ENCODE results near the gene ELL.

DNA sequence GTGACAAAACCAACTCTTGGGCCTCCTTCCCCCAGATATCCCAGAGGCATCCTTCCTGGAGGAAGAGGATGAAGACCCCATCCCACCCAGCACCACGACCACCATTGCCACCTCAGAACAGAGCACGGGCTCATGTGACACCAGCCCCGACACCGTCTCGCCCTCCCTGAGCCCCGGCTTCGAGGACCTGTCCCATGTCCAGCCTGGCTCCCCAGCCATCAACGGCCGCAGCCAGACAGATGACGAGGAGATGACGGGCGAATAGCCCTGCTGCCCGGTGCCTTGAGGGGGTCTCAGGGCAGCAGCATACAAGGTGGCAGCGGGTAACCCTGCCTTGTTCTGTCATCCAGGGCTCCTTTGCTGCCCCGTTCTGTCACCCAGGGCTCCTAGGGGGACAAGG lies 46.5 kb upstream of the ELL start:
- TF ChIP-seq REST (IDR thresholded peaks at IDR 0.05; ENCODE audit: borderline replicate concordance) (no peak), REST (CRISPR knock-in tag; IDR thresholded peaks at IDR 0.05; ENCODE audit: low read depth) (no peak), ZNF274 (IDR thresholded peaks at IDR 0.05; ENCODE audit: borderline replicate concordance, low read depth, low read length) (no peak), ETS1 (conservative IDR thresholded peaks at IDR 0.05; ENCODE audit: control insufficient read depth, low read depth, low read length) (no peak), TBL1XR1 (IDR thresholded peaks at IDR 0.05; ENCODE audit: low read length in 2 of 2) (no peak), SRSF3 (IDR thresholded peaks at IDR 0.05; ENCODE audit: insufficient read depth, low read length) (no peak)
- TF ChIP-seq, protein P1, sequence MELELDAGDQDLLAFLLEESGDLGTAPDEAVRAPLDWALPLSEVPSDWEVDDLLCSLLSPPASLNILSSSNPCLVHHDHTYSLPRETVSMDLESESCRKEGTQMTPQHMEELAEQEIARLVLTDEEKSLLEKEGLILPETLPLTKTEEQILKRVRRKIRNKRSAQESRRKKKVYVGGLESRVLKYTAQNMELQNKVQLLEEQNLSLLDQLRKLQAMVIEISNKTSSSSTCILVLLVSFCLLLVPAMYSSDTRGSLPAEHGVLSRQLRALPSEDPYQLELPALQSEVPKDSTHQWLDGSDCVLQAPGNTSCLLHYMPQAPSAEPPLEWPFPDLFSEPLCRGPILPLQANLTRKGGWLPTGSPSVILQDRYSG (tag; conservative IDR thresholded peaks at IDR 0.05; ENCODE audit: low read depth): no peak
- TF ChIP-seq, protein P2, sequence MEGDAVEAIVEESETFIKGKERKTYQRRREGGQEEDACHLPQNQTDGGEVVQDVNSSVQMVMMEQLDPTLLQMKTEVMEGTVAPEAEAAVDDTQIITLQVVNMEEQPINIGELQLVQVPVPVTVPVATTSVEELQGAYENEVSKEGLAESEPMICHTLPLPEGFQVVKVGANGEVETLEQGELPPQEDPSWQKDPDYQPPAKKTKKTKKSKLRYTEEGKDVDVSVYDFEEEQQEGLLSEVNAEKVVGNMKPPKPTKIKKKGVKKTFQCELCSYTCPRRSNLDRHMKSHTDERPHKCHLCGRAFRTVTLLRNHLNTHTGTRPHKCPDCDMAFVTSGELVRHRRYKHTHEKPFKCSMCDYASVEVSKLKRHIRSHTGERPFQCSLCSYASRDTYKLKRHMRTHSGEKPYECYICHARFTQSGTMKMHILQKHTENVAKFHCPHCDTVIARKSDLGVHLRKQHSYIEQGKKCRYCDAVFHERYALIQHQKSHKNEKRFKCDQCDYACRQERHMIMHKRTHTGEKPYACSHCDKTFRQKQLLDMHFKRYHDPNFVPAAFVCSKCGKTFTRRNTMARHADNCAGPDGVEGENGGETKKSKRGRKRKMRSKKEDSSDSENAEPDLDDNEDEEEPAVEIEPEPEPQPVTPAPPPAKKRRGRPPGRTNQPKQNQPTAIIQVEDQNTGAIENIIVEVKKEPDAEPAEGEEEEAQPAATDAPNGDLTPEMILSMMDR (IDR thresholded peaks at IDR 0.05 in 2 of 3, conservative IDR thresholded peaks at IDR 0.05 in 1 of 3; ENCODE audit: insufficient read depth in 2 of 3, low read depth in 1 of 3, low read length in 3 of 3): no peak
